PC-9 (cell line): ENCODE results near the gene AFAP1. TPM values are rescaled to one million over a fixed set of nuclear protein-coding genes. Genes with fewer than 3 reads are reported as not detected.

Source experiments
- BruUV-seq: library from RNA; stranded (reverse); fragments of 400-500 nt; replicated peaks from 2 replicates; lab custom pipeline; 2021; lab: Mats Ljungman, UMichigan
- CTCF ChIA-PET: fragments of 300-600 bp; sonication (Branson Sonifier 250); formaldehyde crosslinking; loops from one replicate; lab custom pipeline; 2022; ENCODE audit warnings: antibody characterized with exemption; lab: Charles Lee
- POLR2A ChIA-PET: fragments of 300-600 bp; sonication (Branson Sonifier 250); formaldehyde crosslinking; loops from one replicate; lab custom pipeline; 2022; ENCODE audit warnings: antibody characterized with exemption; ENCODE audit not compliant: unreplicated experiment; lab: Charles Lee
- DNase-seq, 2 experiments: peaks; one replicate each; pipeline versions ENCODE4 v3.0.0 to v3.0.0-alpha.2; 2015 to 2022; ENCODE audit warnings: mixed read lengths in 1 of 2
- H2AFZ ChIP-seq: fragments of 200-600 bp; sonication (generic); 2 replicates; pipeline ENCODE4 v1.8.1; 2017; ENCODE audit warnings: antibody characterized with exemption
- H3F3A ChIP-seq: fragments of 200-600 bp; sonication (generic); 2 replicates; pipeline ENCODE4 v1.8.1; 2017; ENCODE audit warnings: antibody characterized with exemption, mild to moderate bottlenecking, low read depth; ENCODE audit not compliant: insufficient read depth
- H3K27ac ChIP-seq: fragments of 200-600 bp; sonication (generic); 2 replicates; pipeline ENCODE4 v1.6.1; 2016; ENCODE audit warnings: mixed run types
- H3K27me3 ChIP-seq: fragments of 200-600 bp; sonication (generic); 2 replicates; pipeline ENCODE4 v1.6.1; 2016; ENCODE audit warnings: low read depth, mixed run types; ENCODE audit not compliant: insufficient read depth
- H3K36me3 ChIP-seq: fragments of 200-600 bp; sonication (generic); 2 replicates; pipeline ENCODE4 v1.6.1; 2016; ENCODE audit warnings: low read depth, mixed run types
- H3K4me1 ChIP-seq: fragments of 200-600 bp; sonication (generic); replicated peaks from 2 replicates; pipeline ENCODE4 v1.6.1; 2016; ENCODE audit warnings: mixed run types; ENCODE audit not compliant: insufficient read depth
- H3K4me2 ChIP-seq: fragments of 200-600 bp; sonication (generic); 2 replicates; pipeline ENCODE4 v1.6.1; 2017; ENCODE audit warnings: mixed run types
- H3K4me3 ChIP-seq: fragments of 200-600 bp; sonication (generic); 2 replicates; pipeline ENCODE4 v1.6.1; 2016; ENCODE audit warnings: mixed run types
- H3K79me2 ChIP-seq: fragments of 200-600 bp; sonication (generic); 2 replicates; pipeline ENCODE4 v1.6.1; 2017; ENCODE audit warnings: low read depth, mixed run types
- H3K9me2 ChIP-seq: fragments of 200-600 bp; sonication (generic); 2 replicates; pipeline ENCODE4 v1.8.1; 2017; ENCODE audit warnings: mild to moderate bottlenecking; ENCODE audit not compliant: insufficient read depth
- H3K9me3 ChIP-seq: fragments of 200-600 bp; sonication (generic); 2 replicates; pipeline ENCODE4 v1.8.1; 2016; ENCODE audit warnings: low read depth; ENCODE audit not compliant: insufficient read depth
- H4K20me1 ChIP-seq: fragments of 200-600 bp; sonication (generic); 2 replicates; pipeline ENCODE4 v1.8.1; 2017; ENCODE audit not compliant: insufficient read depth
- EZH2 ChIP-seq: fragments of 200-600 bp; sonication (generic); IDR thresholded peaks from 2 replicates; pipeline ENCODE4 v1.8.0; 2017; ENCODE audit warnings: antibody characterized with exemption, low read depth
- intact Hi-C: fragments of 100-400 bp; cut with micrococcal nuclease; formaldehyde crosslinking; loops from one replicate; pipeline ENCODE4 v1.10.0; 2022; ENCODE audit not compliant: unreplicated experiment
- total RNA-seq: library from RNA; stranded (reverse); gene quantifications from 2 replicates; pipeline ENCODE4 v1.2.3, GENCODE V29; 2021
- TF ChIP-seq, protein P1 (sequence below): fragments of 200-600 bp; sonication (generic); conservative IDR thresholded peaks from 2 replicates; pipeline ENCODE4 v1.6.1; 2017; ENCODE audit warnings: mixed run types, antibody characterized with exemption, mild to moderate bottlenecking, moderate library complexity

The AFAP1 gene
- total RNA-seq, 1 experiment from 2014 or later: 69.6 TPM

GRCh38 chr4:7985072-7985471 lies 45.4 kb upstream of the AFAP1 start:
- Histone ChIP-seq H3K9me3 (no peaks in the 10 kb centered on the region), H3K9me2 (no peaks in the 10 kb centered on the region), H4K20me1 (no peaks in the 10 kb centered on the region), H3K27me3 (no peaks in the 10 kb centered on the region), H3K36me3 (no peaks in the 10 kb centered on the region), H3K27ac (no peak overlapping the region), H2AFZ (no peak overlapping the region), H3K79me2 (no peaks in the 10 kb centered on the region), H3K4me1 (peaks cover 20% of the 10 kb centered on the region), H3K4me2 (no peak overlapping the region), H3K4me3 (no peak overlapping the region), H3F3A (peaks cover 12% of the 10 kb centered on the region; the same call in 1 of the 2 replicates)
- TF ChIP-seq EZH2: no peak
- TF ChIP-seq, protein P1, sequence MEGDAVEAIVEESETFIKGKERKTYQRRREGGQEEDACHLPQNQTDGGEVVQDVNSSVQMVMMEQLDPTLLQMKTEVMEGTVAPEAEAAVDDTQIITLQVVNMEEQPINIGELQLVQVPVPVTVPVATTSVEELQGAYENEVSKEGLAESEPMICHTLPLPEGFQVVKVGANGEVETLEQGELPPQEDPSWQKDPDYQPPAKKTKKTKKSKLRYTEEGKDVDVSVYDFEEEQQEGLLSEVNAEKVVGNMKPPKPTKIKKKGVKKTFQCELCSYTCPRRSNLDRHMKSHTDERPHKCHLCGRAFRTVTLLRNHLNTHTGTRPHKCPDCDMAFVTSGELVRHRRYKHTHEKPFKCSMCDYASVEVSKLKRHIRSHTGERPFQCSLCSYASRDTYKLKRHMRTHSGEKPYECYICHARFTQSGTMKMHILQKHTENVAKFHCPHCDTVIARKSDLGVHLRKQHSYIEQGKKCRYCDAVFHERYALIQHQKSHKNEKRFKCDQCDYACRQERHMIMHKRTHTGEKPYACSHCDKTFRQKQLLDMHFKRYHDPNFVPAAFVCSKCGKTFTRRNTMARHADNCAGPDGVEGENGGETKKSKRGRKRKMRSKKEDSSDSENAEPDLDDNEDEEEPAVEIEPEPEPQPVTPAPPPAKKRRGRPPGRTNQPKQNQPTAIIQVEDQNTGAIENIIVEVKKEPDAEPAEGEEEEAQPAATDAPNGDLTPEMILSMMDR: no peak
- no TSS peak for BruUV-seq
- DNase-seq: no peak
- intact Hi-C loops: loop anchor here (5.0 kb wide), 1 partner anchor 223 kb away; no protein-coding TSS in a partner anchor
- CTCF ChIA-PET: no interaction called here
- POLR2A ChIA-PET: no interaction called here

DNA sequence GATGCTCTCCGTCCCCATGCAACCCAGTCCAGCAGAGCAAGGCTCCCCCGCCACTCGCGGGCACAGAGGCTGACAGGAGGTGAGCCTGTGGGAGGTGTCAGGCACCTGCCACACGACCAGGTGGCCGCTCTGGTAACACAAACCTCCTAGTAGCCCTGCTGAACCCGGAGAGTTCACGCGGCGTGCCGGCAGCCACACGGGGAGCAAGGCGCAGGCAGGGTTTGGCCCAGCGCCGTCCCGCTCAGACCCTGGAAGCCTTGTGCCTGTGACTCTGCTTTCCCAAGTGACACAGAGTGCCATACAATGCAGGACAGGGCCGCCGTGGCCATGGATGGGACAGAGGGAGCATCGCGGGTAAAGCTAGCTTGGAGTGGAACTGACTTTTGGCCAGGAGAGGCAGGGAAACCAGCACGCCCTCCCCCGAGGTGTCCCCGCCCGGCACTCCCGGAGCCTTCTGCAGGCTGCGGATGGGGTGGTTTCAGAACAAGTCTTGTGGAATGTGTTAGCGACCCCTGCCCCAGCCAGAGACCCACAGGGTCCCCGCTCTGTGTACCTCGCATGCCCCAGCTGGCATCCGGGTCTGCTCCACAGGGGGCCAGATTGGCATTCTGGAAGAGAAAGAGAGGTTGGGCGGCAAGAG lies 44.7 kb upstream of the AFAP1 start:
- no peaks in the 10 kb centered on the region for H3K79me2 ChIP-seq
- CTCF ChIA-PET: no interaction called here
- DNase-seq: no peak
- H3K9me3 ChIP-seq: no peaks in the 10 kb centered on the region
- POLR2A ChIA-PET: no interaction called here
- BruUV-seq: no TSS peak
- no peak overlapping the region for H3K27ac ChIP-seq
- peaks cover 26% of the 10 kb centered on the region for H3K4me1 ChIP-seq
- intact Hi-C loops: no loop called here
- no peaks in the 10 kb centered on the region for H3K9me2 ChIP-seq
- H2AFZ ChIP-seq: no peak overlapping the region
- H3K4me2 ChIP-seq: no peak overlapping the region
- no peak for TF ChIP-seq EZH2
- TF ChIP-seq, protein P1: no peak
- H3K36me3 ChIP-seq: no peaks in the 10 kb centered on the region
- no peak overlapping the region for H3K4me3 ChIP-seq
- H4K20me1 ChIP-seq: no peaks in the 10 kb centered on the region
- peaks cover 19% of the 10 kb centered on the region; the same call in 1 of the 2 replicates for H3F3A ChIP-seq
- no peaks in the 10 kb centered on the region for H3K27me3 ChIP-seq

DNA sequence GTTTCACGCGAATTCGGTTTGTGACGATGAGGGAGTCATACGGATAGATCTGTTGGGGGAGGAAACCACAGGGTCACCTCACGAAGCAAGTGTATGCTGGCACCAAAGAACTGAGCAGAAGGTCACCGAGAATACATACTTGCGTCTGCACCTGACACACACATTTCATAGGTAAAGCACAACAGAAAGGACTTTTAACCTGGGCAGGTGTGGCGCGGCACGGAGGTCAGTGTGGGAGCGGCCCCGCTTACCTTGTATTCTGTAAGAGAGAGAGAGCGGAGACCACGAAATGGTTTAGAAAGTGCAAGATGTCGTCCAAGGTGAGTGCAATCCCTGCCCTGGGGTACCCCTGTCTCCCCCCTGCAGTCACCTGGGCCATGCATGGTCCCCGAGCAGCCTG lies 43.6 kb upstream of the AFAP1 start:
- peaks cover 28% of the 10 kb centered on the region for H3F3A ChIP-seq
- H3K4me3 ChIP-seq: no peak overlapping the region
- H3K27ac ChIP-seq: no peak overlapping the region
- no peaks in the 10 kb centered on the region for H4K20me1 ChIP-seq
- POLR2A ChIA-PET: no interaction called here
- H3K9me2 ChIP-seq: no peaks in the 10 kb centered on the region
- H2AFZ ChIP-seq: no peak overlapping the region
- no peaks in the 10 kb centered on the region for H3K36me3 ChIP-seq
- H3K9me3 ChIP-seq: no peaks in the 10 kb centered on the region
- H3K4me2 ChIP-seq: no peak overlapping the region
- peaks cover 30% of the 10 kb centered on the region for H3K4me1 ChIP-seq
- TF ChIP-seq EZH2: no peak
- TF ChIP-seq, protein P1: no peak
- no peak for DNase-seq
- no peaks in the 10 kb centered on the region for H3K79me2 ChIP-seq
- H3K27me3 ChIP-seq: no peaks in the 10 kb centered on the region
- BruUV-seq: no TSS peak
- intact Hi-C loops: no loop called here
- CTCF ChIA-PET: no interaction called here
